Neuronal stem cell (in vitro differentiated cells): ENCODE measurements around the gene ERCC8. TPM values are rescaled to one million over a fixed set of nuclear protein-coding genes. Genes with fewer than 3 reads are reported as not detected.

Source experiments
- DNase-seq: peaks from one replicate; pipeline ENCODE4 v3.0.0-alpha.2; 2013; ENCODE audit warnings: low spot score
- H2AFZ ChIP-seq: one replicate; pipeline ENCODE4 v1.6.1; 2013; ENCODE audit warnings: mild to moderate bottlenecking, low read length, inconsistent platforms
- H2AK5ac ChIP-seq: 2 replicates; pipeline ENCODE4 v1.6.1; 2013; ENCODE audit warnings: low read depth, mild to moderate bottlenecking, inconsistent platforms, low read length, moderate library complexity, mixed read lengths
- H2BK120ac ChIP-seq: 2 replicates; pipeline ENCODE4 v1.6.1; 2013; ENCODE audit warnings: low read depth, mild to moderate bottlenecking, inconsistent platforms, low read length, moderate library complexity, mixed read lengths
- H2BK12ac ChIP-seq: one replicate; pipeline ENCODE4 v1.6.1; 2013; ENCODE audit warnings: low read length, inconsistent platforms
- H2BK15ac ChIP-seq: 2 replicates; pipeline ENCODE4 v1.6.1; 2013; ENCODE audit warnings: mild to moderate bottlenecking, low read length, inconsistent platforms, mixed read lengths
- H2BK5ac ChIP-seq: one replicate; pipeline ENCODE4 v1.6.1; 2013; ENCODE audit warnings: inconsistent platforms, mild to moderate bottlenecking, low read length, moderate library complexity
- H3K14ac ChIP-seq: one replicate; pipeline ENCODE4 v1.6.1; 2013; ENCODE audit warnings: low read length, inconsistent platforms
- H3K18ac ChIP-seq: 2 replicates; pipeline ENCODE4 v1.6.1; 2013; ENCODE audit warnings: low read length, inconsistent platforms
- H3K23ac ChIP-seq: 2 replicates; pipeline ENCODE4 v1.6.1; 2013; ENCODE audit warnings: low read depth, mild to moderate bottlenecking, mixed read lengths, low read length, inconsistent platforms; ENCODE audit not compliant: poor library complexity
- H3K27ac ChIP-seq: replicated peaks from 3 replicates; pipeline ENCODE4 v1.5.1; 2013; ENCODE audit warnings: low read length, inconsistent platforms
- H3K27me3 ChIP-seq, 3 experiments: 2 replicates each; pipeline ENCODE4 v1.6.1; 2013; ENCODE audit warnings: low read length in 3 of 3, mild to moderate bottlenecking in 2 of 3, inconsistent platforms in 1 of 3, low read depth in 1 of 3, mixed read lengths in 1 of 3, moderate library complexity in 1 of 3; ENCODE audit not compliant: control insufficient read depth in 3 of 3, insufficient read depth in 3 of 3
- H3K36me3 ChIP-seq, 2 donors: replicated peaks in 1 of 2; 2 replicates each; pipeline ENCODE4 v1.6.1; 2013; ENCODE audit warnings: low read length in 2 of 2; ENCODE audit not compliant: control insufficient read depth in 2 of 2, insufficient read depth in 2 of 2
- H3K4ac ChIP-seq: 2 replicates; pipeline ENCODE4 v1.6.1; 2013; ENCODE audit warnings: inconsistent platforms, mild to moderate bottlenecking, low read length, moderate library complexity
- H3K4me1 ChIP-seq, 2 donors: 1 replicate in 1 of 2; 2 replicates in 1 of 2; pipeline ENCODE4 v1.6.1; 2013; ENCODE audit warnings: low read length in 2 of 2, low read depth in 1 of 2; ENCODE audit not compliant: control insufficient read depth in 2 of 2, insufficient read depth in 1 of 2
- H3K4me2 ChIP-seq: one replicate; pipeline ENCODE4 v1.6.1; 2013; ENCODE audit warnings: mild to moderate bottlenecking, low read length, inconsistent platforms; ENCODE audit not compliant: insufficient read depth, poor library complexity, severe bottlenecking
- H3K4me3 ChIP-seq, 2 donors: 2 replicates each; pipeline ENCODE4 v1.5.1; 2013; ENCODE audit warnings: low read length in 2 of 2, mild to moderate bottlenecking in 2 of 2, inconsistent platforms in 1 of 2, moderate library complexity in 1 of 2
- H3K79me1 ChIP-seq: one replicate; pipeline ENCODE4 v1.6.1; 2013; ENCODE audit warnings: low read depth, mild to moderate bottlenecking, inconsistent platforms, low read length, moderate library complexity
- H3K9ac ChIP-seq: one replicate; pipeline ENCODE4 v1.6.1; 2013; ENCODE audit warnings: mild to moderate bottlenecking, low read depth, low read length, inconsistent platforms; ENCODE audit not compliant: poor library complexity
- H3K9me3 ChIP-seq, 2 donors: replicated peaks in 1 of 2; 2 replicates each; pipeline versions ENCODE3 to v1.6.1; 2013; ENCODE audit warnings: low read length in 2 of 2, mild to moderate bottlenecking in 2 of 2, inconsistent platforms in 1 of 2, low read depth in 1 of 2, mixed read lengths in 1 of 2, moderate library complexity in 1 of 2; ENCODE audit not compliant: control insufficient read depth in 2 of 2, insufficient read depth in 1 of 2
- H4K8ac ChIP-seq: one replicate; pipeline ENCODE4 v1.6.1; 2013; ENCODE audit warnings: low read depth, mild to moderate bottlenecking, inconsistent platforms, low read length, moderate library complexity
- H4K91ac ChIP-seq: one replicate; pipeline ENCODE4 v1.6.1; 2013; ENCODE audit warnings: low read length, low read depth, mild to moderate bottlenecking, inconsistent platforms; ENCODE audit not compliant: poor library complexity
- WGBS, 2 donors: extraction: QIAGEN DNeasy Blood & Tissue Kit; methylation state at CpG; one replicate each; pipeline ENCODE4 v1.1.7; 2013; ENCODE audit warnings: missing lambda C conversion rate in 2 of 2, mixed read lengths in 1 of 2; ENCODE audit not compliant: insufficient read length in 2 of 2, insufficient replicate concordance in 1 of 2; ENCODE audit errors: extremely low coverage in 2 of 2; 5-methylcytosine and 5-hydroxymethylcytosine counted together
- polyA plus RNA-seq, 2 experiments: library from polyadenylated mRNA; stranded (reverse); fragments of 200-250 nt; gene quantifications; one replicate each; pipeline ENCODE4 v1.2.3, GENCODE V29; 2013

ERCC8 gene
- polyA plus RNA-seq (2013, experiment 1 of 2) = 13.7 TPM
- polyA plus RNA-seq (2013, experiment 2 of 2) = 14.6 TPM

GRCh38 chr5:60944904-60945812 is at the start of gene ERCC8, which contains the start of gene NDUFAF2:
TSS of gene ERCC8 (minus strand) at chr5:60945070. CDS start at chr5:60945008, 62 bp downstream.
TSS of gene NDUFAF2 (plus strand) at chr5:60945205. CDS start at chr5:60945256, 51 bp downstream.
- H3K18ac ChIP-seq = peak within 1 kb of the TSS; percentile 88
- peak within 1 kb of the TSS; percentile 67 for H3K23ac ChIP-seq
- H2BK12ac ChIP-seq = no peak within 1 kb of the TSS
- H2BK120ac ChIP-seq = no peak within 1 kb of the TSS
- H2BK15ac ChIP-seq = no peak within 1 kb of the TSS
- H3K79me1 ChIP-seq = peaks cover 3% of the 10 kb centered on the region
- H2BK5ac ChIP-seq = no peak within 1 kb of the TSS
- peak within 1 kb of the TSS; percentile 82 to 86 for H3K4me3 ChIP-seq
- peak within 1 kb of the TSS; percentile 91 for H3K4me2 ChIP-seq
- no CpG with 5 or more reads among the region's 64 CpGs for WGBS, 2 donors
- peaks cover 3 to 5% of the 10 kb centered on the region in 2 donors for H3K4me1 ChIP-seq
- H4K91ac ChIP-seq = no peak within 1 kb of the TSS
- peak within 1 kb of the TSS; percentile 71 for H3K14ac ChIP-seq
- no peak within 1 kb of the TSS for H2AK5ac ChIP-seq
- peak within 1 kb of the TSS; percentile 88 for H3K9ac ChIP-seq
- no peak within 1 kb of the TSS for H4K8ac ChIP-seq
- no peak within 1 kb of the TSS for H3K4ac ChIP-seq
- H2AFZ ChIP-seq = peak within 1 kb of the TSS; percentile 90
- peak; percentile 87 for DNase-seq
- peak within 1 kb of the TSS; percentile 50 for H3K27ac ChIP-seq
- H3K36me3 ChIP-seq = peaks cover 5 to 16% of the 10 kb centered on the region in 2 donors
- H3K27me3 ChIP-seq = no peaks in the 10 kb centered on the region
- peaks cover 0 to 4% of the 10 kb centered on the region in 2 donors for H3K9me3 ChIP-seq

- H2AK5ac ChIP-seq = no peak overlapping the region
- no peak overlapping the region for H3K18ac ChIP-seq
- peaks cover 8% of the 10 kb centered on the region for H3K79me1 ChIP-seq
- H3K4me1 ChIP-seq = no peaks in the 10 kb centered on the region
- H2BK5ac ChIP-seq = no peak overlapping the region
- peak overlapping the region; percentile 47 for H3K14ac ChIP-seq
- no peak overlapping the region for H3K4me2 ChIP-seq
- peak overlapping the region in 1 of 2 donors; percentile 41 for H3K4me3 ChIP-seq
- DNase-seq = no peak
- no peak overlapping the region for H4K8ac ChIP-seq
- no peak overlapping the region for H2BK12ac ChIP-seq
- H3K27ac ChIP-seq = no peak overlapping the region
- no peaks in the 10 kb centered on the region for H3K27me3 ChIP-seq
- no peak overlapping the region for H3K4ac ChIP-seq
- H3K9me3 ChIP-seq = peaks cover 15 to 26% of the 10 kb centered on the region in 2 donors
- no peak overlapping the region for H2AFZ ChIP-seq
- WGBS, 2 donors = no CpG with 5 or more reads among the region's 11 CpGs
- peaks cover 0 to 3% of the 10 kb centered on the region in 2 donors for H3K36me3 ChIP-seq
- H3K23ac ChIP-seq = no peak overlapping the region
- no peak overlapping the region for H2BK15ac ChIP-seq
- no peak overlapping the region for H4K91ac ChIP-seq
- H2BK120ac ChIP-seq = no peak overlapping the region
- H3K9ac ChIP-seq = peak overlapping the region; percentile 12
These were observed 49.2 kb upstream of the ERCC8 start for GRCh38 chr5:60993875-60994571.

- H3K79me1 ChIP-seq = peaks cover 8% of the 10 kb centered on the region
- H3K9me3 ChIP-seq = peaks cover 15 to 26% of the 10 kb centered on the region in 2 donors
- no peak overlapping the region for H3K9ac ChIP-seq
- H3K4ac ChIP-seq = no peak overlapping the region
- DNase-seq = no peak
- H4K91ac ChIP-seq = no peak overlapping the region
- H3K4me2 ChIP-seq = no peak overlapping the region
- H3K23ac ChIP-seq = no peak overlapping the region
- H3K4me1 ChIP-seq = no peaks in the 10 kb centered on the region
- no peak overlapping the region for H2BK12ac ChIP-seq
- no peak overlapping the region for H2BK15ac ChIP-seq
- no peak overlapping the region for H3K27ac ChIP-seq
- no peaks in the 10 kb centered on the region for H3K27me3 ChIP-seq
- no peak overlapping the region for H2AK5ac ChIP-seq
- H3K18ac ChIP-seq = no peak overlapping the region
- H4K8ac ChIP-seq = no peak overlapping the region
- H2AFZ ChIP-seq = no peak overlapping the region
- H3K36me3 ChIP-seq = peaks cover 0 to 3% of the 10 kb centered on the region in 2 donors
- H2BK5ac ChIP-seq = no peak overlapping the region
- no peak overlapping the region for H3K14ac ChIP-seq
- no peak overlapping the region for H3K4me3 ChIP-seq
- no CpG with 5 or more reads among the region's 2 CpGs for WGBS, 2 donors
- no peak overlapping the region for H2BK120ac ChIP-seq
These were observed 48.6 kb upstream of the ERCC8 start for GRCh38 chr5:60993425-60993824.
